ENCODE data around the gene TBC1D1.

- TF ChIP-seq CTCF (optimal IDR thresholded peaks at IDR 0.05 in 1 of 3, IDR thresholded peaks at IDR 0.05 in 1 of 3, conservative IDR thresholded peaks at IDR 0.05 in 1 of 3; ENCODE audit: extremely low read depth in 1 of 3, insufficient read depth in 2 of 3, low read length in 3 of 3) (no peak), EZH2 (IDR thresholded peaks at IDR 0.05; ENCODE audit: low read length) (no peak)
Measured at GRCh38 chr4:38111024-38111423, 220.1 kb downstream of the TBC1D1 start.

All from keratinocyte (primary cell).